Measurements from ENCODE around the gene PPP2R5E.
"Not testable (repeated sequence)": the region's sequence is repeated elsewhere in the genome, so short reads cannot be mapped to it uniquely, and the experiment has no call there.

PPP2R5E gene

GRCh38 chr14:63431466-63431865 lies 111.7 kb downstream of the PPP2R5E start:
- DNase-seq = no peak

- no peak for DNase-seq
These were observed 114.7 kb downstream of the PPP2R5E start for GRCh38 chr14:63428486-63428885.

DNA sequence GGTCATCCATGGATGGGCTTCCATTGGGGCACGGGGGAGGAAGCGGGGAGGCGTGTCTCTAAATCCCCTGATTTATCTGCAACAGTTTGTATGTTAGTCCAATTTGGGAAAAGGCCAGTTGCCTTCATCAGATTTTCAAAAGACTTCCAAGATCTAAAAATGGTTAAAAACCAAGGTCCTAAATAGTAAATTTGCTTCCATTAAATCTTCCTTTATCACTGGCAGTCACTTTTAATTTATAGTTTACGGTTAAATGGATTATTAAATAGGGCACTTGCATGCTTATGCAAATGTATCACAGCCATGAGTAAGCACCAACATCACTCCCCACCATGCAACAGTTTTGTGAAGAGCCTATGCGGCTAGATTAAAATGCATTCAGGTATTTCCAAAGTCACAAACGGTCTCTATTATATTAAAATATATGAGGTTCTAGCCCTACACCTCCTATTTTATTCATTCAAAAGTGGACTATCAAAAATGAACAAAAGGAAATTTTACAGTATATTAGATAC lies 116.3 kb downstream of the PPP2R5E start:
- DNase-seq = no peak

DNA sequence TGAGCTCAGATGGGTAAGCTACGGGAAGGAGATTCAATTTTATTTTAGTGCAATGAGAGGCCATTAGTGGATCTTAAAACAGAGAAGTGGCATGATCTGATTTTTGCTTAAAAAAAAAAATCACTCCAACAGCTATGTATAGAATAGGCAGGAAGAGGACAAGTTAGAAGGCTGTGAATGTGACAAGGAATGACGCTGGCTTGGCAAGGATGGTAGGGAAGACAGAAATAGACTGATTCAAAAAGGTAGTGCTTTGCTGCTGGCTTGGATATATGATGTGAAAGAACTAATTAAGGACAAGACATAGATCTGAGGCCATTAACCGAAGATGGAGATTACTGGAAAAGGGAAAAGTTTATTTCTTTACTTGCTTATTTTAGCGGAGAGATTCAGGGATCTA lies 119.3 kb downstream of the PPP2R5E start:
- no peak for DNase-seq

GRCh38 chr14:63423381-63423780 lies 119.8 kb downstream of the PPP2R5E start:
- no peak for DNase-seq

DNA sequence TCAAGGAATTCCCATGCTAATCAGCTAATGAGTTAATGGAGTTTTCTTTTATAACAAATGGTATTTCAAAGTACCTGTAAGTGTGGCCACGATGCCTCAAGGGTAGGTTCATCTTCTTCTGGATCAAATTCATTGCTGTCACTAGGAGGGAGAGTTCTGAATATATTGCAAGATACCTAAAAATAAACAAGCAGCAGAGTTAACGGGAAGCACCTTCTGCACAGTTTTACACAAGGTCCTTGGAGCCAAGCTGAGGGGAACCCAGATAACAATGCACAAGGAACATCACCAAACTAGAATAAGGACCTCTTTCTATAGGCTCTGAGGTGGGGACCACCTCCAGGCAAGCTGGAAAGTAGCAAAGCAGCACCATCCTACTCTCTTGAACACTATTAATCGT lies 121.3 kb downstream of the PPP2R5E start:
- no peak for DNase-seq

DNA sequence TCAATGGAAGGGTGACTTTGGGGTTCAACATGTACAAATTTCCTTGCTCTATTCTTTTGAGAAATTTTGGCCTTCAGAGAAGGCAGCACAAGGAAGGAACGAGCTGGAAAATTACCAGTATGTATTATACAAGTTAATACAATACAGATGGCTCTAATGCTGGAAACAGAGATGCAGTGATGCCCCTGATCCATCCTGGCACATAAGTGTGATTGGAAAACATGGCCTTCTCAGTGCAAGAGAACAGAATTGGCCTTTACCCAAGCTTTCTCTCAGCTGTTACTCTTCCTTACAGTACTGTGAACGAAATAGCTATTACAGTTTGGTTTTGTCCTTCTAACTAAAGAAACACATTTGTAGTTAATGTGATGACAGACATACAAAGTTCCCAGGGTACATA lies 122.0 kb downstream of the PPP2R5E start:
- no peak for DNase-seq

GRCh38 chr14:63418020-63418419 lies 125.2 kb downstream of the PPP2R5E start:
- no peak for DNase-seq

DNA sequence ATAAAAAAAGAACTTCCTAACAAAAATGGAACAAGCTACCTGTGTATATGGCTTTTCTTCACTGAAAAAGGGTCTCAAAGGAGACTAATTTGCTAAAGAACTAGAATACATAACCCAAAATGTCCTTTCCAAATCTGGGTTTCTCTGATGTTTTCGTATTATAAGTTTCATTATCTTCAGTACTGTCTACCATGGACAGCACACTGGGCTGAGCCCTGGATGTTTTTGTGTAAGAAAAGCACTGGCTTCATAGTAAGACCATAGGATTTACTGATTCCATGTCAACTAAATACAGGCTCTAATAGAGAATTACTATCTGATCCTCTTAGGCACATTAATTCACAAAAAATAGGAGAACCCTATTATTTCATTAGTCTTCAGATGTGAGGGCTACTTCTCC lies 130.2 kb downstream of the PPP2R5E start:
- no peak for DNase-seq

GRCh38 chr14:63406333-63406732 lies 136.8 kb downstream of the PPP2R5E start:
- DNase-seq = no peak

DNA sequence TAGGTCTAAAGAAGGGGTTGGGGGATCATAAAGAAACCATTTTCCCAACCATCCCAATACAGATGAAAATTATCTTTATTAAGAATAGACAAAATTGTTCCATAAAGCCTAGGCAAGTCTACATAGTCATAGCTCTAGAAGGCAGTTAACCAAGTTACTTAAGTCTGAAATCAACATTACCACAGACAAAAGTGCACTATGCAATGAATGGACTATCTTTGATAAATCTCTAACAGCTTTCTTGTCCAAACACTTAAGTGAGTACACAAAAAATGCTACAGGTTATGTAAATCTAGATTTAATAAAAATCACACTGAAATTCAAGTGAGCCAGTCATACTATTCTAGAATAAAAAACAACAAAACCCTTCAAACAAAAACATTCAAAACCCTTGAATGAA lies 137.5 kb downstream of the PPP2R5E start:
- no peak for DNase-seq

DNA sequence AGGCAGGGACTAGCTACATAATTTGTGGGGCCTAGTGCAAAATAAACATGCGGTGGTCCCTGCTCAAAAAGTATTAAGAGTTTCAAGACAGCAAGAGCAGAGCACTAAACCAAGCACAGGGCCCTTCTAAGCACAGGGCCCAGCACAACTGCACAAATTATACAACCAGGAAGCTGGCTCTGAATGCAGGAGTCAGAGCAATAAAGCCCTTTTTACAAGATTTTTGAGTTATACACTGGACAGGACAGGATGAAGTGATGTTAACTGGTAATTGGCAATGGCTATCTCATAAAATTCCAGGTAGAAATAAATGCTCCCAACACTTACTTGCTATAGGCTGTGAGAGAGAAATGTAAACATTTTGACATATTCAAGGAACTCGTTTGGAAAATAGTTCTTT lies 138.3 kb downstream of the PPP2R5E start:
- DNase-seq = no peak

DNA sequence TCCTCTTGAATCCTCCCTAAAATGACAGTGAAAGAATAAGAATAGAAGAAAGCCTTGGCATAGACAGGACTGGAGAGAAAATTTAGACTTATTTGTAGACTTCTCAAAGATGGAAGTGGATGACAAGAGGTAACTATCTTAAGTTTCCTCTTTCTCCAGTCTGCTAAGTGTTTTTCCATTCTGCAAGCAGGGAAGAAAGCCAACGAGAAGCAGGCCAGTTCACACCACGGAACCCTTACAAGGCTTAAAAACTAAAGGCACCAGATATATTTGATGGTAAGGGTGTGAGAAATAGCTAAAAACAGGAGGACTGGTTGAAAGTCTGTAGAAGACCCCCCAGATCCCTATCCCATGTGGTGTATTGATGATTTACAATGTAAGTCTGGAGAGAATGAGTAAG lies 141.5 kb downstream of the PPP2R5E start:
- no peak for DNase-seq

GRCh38 chr14:63398952-63399351 lies 144.2 kb downstream of the PPP2R5E start:
- DNase-seq = no peak

GRCh38 chr14:63394841-63395240 lies 148.3 kb downstream of the PPP2R5E start:
- DNase-seq = no peak

DNA sequence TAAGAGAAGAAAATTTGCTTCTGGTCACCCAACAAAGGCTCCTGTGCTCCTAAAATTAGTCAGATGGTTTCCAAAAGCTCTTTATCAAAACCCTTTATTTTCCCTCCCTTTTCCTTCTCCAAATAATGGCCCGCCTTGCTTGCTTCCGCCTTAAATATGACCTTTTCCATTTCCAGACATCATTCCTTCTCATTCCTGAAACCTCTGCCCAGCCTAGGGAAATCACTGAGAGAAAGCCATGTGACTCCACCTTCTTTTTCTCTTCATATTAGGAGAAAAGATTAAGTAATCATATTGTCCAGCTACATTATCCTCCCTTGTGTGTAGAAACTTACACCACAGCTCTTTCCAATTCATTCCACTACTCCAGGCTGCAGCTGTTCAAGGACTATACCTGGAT lies 148.7 kb downstream of the PPP2R5E start:
- no peak for DNase-seq

DNA sequence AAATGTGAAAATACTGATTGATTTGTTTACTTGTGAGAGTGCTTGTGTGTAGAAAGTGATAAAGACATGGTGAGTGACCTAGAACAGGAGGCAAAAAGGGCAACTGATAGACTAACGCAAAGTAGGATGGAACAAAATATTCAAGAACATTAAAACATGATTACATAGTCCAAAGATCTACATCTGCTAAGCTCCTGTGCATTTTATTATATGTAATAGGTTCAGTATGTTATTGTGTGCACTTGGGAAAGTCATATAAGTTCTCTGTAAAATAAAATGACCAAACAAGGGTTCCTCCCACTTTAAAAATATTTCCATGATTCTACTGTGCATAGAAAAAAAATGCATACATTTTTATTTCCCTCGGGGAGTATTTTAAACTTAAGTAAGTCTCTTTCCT lies 150.2 kb downstream of the PPP2R5E start:
- no peak for DNase-seq

GRCh38 chr14:63392236-63392635 lies 150.9 kb downstream of the PPP2R5E start:
- no peak for DNase-seq

- DNase-seq = peak; percentile 48 to 49
These were observed 154.3 kb downstream of the PPP2R5E start for GRCh38 chr14:63388766-63389431.

DNA sequence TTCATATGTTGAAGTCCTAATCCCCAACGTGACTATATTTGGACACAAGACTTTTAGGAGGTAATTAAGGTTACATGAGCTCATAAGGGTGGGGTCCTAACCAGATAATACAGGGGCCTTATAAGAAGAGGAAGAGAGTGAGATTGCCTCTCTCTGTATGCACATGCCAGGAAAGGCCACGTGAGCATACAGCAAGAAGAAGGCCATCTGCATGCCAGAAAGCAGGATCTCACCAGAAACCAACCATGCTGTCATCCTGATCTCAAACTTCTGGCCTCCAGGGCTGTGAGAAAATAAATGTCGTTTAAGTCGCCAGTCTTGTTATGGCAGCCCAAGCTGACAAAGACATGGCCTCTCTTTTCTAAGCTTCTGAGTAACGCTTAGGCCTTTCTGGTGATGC lies 155.5 kb downstream of the PPP2R5E start:
- no peak for DNase-seq

DNA sequence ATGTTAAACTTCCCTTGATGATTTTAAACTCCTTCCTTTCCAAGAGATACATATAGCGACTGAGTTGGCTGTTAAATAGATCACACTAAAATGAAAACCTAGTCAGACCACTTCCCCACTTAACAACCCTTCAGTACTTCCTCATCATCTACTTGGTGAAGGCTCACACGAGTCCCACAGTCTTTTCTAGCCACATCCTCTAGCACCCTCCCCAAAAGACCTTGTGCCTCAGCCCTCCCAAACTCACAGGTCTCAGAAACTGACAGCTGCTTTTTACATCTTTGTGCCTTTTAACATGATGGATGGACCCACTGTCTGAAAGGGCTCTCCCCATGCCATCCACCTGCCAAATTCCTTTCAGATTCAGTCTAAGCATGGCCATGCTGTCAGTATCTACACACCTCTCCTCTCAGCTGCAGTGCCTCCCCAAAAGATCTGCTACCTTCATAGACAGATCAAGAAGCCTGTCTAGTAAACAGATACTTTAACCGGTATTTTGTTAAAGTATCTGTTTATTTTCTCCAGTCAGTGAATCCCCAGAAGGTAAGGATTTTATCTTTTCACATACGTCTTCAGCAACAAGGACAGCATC lies 159.3 kb downstream of the PPP2R5E start:
- DNase-seq = peak; percentile 12 to 31

GRCh38 chr14:63378444-63378843 lies 164.7 kb downstream of the PPP2R5E start:
- no peak for DNase-seq

- no peak for DNase-seq
These were observed 167.4 kb downstream of the PPP2R5E start for GRCh38 chr14:63375769-63376168.

GRCh38 chr14:63371613-63372012 lies 171.6 kb downstream of the PPP2R5E start:
- not testable (repeated sequence) for DNase-seq

DNA sequence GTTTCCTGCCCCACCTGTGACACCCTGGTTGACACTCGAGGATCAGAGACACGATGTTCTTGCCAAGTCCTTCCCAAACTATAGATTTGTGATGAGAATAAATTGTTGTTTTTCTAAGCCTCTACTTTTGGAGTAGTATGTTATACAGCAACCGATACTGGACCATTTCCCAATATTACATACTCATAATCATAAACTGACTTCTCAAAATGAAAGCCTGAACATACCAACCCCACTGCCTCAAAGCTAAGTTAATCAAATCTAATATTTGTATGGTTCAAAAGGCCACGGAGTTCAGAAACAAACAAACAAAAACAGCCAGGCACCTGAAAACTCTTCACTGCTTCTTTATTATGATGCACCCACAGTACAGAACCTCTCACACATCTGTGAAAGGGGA lies 172.1 kb downstream of the PPP2R5E start:
- no peak for DNase-seq
